ENCODE measurements around the gene CEACAM3. TPM values are rescaled to one million over a fixed set of nuclear protein-coding genes. Genes with fewer than 3 reads are reported as not detected.

CEACAM3 gene
- total RNA-seq, 1 experiment from 2014 or later: not detected

GRCh38 chr19:41784743-41785142 is 11.6 kb upstream of the CEACAM3 start:
- no peak for DNase-seq
- Histone ChIP-seq H3K79me2 (ENCODE audit: insufficient read depth, low read length) (no peaks in the 10 kb centered on the region), H3K4ac (ENCODE audit: low read depth, low read length) (no peak overlapping the region), H2BK5ac (ENCODE audit: insufficient read length, low read length) (no peak overlapping the region), H2AFZ (ENCODE audit: low read length) (no peak overlapping the region), H4K5ac (ENCODE audit: insufficient read length, low read depth, low read length) (no peak overlapping the region), H4K8ac (replicated peaks; ENCODE audit: insufficient read length, low read depth, low read length) (no peak overlapping the region), H3K23me2 (ENCODE audit: insufficient read length, low read depth, low read length, poor library complexity, severe bottlenecking) (no peaks in the 10 kb centered on the region), H3K23ac (ENCODE audit: insufficient read length, low read depth, low read length) (no peak overlapping the region), H3K9me3 (ENCODE audit: control insufficient read depth, low read depth, low read length) (no peaks in the 10 kb centered on the region), H3K79me1 (ENCODE audit: insufficient read depth, low read depth, low read length, poor library complexity, severe bottlenecking) (no peaks in the 10 kb centered on the region), H3K9ac (ENCODE audit: extremely low read depth, insufficient read length, low read length) (no peak overlapping the region), H3K18ac (ENCODE audit: insufficient read length, low read depth, low read length) (no peak overlapping the region), H4K91ac (ENCODE audit: insufficient read length, low read depth, low read length) (no peak overlapping the region), H3K14ac (ENCODE audit: insufficient read depth, low read length) (no peak overlapping the region), H3K27ac (ENCODE audit: insufficient read length, low read depth, low read length) (no peak overlapping the region), H3K27me3 (ENCODE audit: insufficient read depth, low read length) (no peaks in the 10 kb centered on the region; the same call in 1 of the 2 replicates), H3K56ac (ENCODE audit: insufficient read length, low read depth, low read length) (no peak overlapping the region), H3T11ph (ENCODE audit: low read length) (no peak overlapping the region), H2BK120ac (ENCODE audit: low read depth, low read length, poor library complexity, severe bottlenecking) (no peak overlapping the region), H2BK12ac (ENCODE audit: insufficient read length, low read depth, low read length) (no peak overlapping the region), H4K20me1 (ENCODE audit: control insufficient read depth, insufficient read depth, insufficient read length) (no peaks in the 10 kb centered on the region), H2AK5ac (ENCODE audit: insufficient read length, low read length) (no peak overlapping the region), H3K4me2 (ENCODE audit: insufficient read depth, insufficient read length, low read length) (no peak overlapping the region), H2BK20ac (ENCODE audit: low read depth, low read length, poor library complexity, severe bottlenecking) (no peak overlapping the region), H2BK15ac (ENCODE audit: low read depth, low read length) (no peak overlapping the region), H3K4me1 (ENCODE audit: insufficient read depth, low read length) (no peaks in the 10 kb centered on the region)
- no CpG with 5 or more reads among the region's 4 CpGs for WGBS (ENCODE audit: extremely low coverage, insufficient read length, low lambda C conversion rate)
- peaks cover 0 to 10% (median 0%) of the 10 kb centered on the region in 3 experiments; a peak in 2 of 7 replicates for H3K36me3 Mint-ChIP-seq (ENCODE audit: insufficient read depth in 1 of 3, low read depth in 3 of 3)
- H3K27ac Mint-ChIP-seq: no peak overlapping the region
- H3K4me1 Mint-ChIP-seq: no peaks in the 10 kb centered on the region
- no peak overlapping the region for H3K4me3 Mint-ChIP-seq
- peaks cover 9 to 65% of the 10 kb centered on the region in 2 experiments for H3K9me3 Mint-ChIP-seq
- TF ChIP-seq, protein P1, sequence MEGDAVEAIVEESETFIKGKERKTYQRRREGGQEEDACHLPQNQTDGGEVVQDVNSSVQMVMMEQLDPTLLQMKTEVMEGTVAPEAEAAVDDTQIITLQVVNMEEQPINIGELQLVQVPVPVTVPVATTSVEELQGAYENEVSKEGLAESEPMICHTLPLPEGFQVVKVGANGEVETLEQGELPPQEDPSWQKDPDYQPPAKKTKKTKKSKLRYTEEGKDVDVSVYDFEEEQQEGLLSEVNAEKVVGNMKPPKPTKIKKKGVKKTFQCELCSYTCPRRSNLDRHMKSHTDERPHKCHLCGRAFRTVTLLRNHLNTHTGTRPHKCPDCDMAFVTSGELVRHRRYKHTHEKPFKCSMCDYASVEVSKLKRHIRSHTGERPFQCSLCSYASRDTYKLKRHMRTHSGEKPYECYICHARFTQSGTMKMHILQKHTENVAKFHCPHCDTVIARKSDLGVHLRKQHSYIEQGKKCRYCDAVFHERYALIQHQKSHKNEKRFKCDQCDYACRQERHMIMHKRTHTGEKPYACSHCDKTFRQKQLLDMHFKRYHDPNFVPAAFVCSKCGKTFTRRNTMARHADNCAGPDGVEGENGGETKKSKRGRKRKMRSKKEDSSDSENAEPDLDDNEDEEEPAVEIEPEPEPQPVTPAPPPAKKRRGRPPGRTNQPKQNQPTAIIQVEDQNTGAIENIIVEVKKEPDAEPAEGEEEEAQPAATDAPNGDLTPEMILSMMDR (conservative IDR thresholded peaks at IDR 0.05): no peak
- peaks cover 27% of the 10 kb centered on the region for H3K27me3 Mint-ChIP-seq (ENCODE audit: low read depth)
